ENCODE measurements around the gene ENTPD3.

DNA sequence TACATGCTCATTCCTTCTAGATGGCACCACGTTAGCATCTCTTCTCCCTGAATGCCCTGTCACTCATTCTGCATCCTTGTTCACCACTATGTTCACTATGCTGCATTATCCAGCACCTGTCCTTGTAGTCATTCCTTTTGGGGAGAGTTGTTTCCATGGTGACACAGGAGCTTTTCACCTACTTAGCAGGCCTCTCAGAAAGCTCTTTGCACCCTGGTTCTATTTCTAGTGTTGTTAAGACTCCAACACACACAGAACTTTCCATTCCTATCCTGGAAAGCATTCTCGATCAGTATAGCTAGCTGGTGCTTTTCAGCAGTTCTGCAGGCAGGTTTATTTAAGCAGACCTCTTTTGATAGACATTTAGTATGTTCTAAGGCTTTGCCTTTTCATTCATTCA lies 63.5 kb downstream of the ENTPD3 start:
- TF ChIP-seq, protein P1, sequence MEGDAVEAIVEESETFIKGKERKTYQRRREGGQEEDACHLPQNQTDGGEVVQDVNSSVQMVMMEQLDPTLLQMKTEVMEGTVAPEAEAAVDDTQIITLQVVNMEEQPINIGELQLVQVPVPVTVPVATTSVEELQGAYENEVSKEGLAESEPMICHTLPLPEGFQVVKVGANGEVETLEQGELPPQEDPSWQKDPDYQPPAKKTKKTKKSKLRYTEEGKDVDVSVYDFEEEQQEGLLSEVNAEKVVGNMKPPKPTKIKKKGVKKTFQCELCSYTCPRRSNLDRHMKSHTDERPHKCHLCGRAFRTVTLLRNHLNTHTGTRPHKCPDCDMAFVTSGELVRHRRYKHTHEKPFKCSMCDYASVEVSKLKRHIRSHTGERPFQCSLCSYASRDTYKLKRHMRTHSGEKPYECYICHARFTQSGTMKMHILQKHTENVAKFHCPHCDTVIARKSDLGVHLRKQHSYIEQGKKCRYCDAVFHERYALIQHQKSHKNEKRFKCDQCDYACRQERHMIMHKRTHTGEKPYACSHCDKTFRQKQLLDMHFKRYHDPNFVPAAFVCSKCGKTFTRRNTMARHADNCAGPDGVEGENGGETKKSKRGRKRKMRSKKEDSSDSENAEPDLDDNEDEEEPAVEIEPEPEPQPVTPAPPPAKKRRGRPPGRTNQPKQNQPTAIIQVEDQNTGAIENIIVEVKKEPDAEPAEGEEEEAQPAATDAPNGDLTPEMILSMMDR (IDR thresholded peaks at IDR 0.05), result no peak
- TF ChIP-seq POLR2A (IDR thresholded peaks at IDR 0.05) (no peak), POLR2AphosphoS5 (IDR thresholded peaks at IDR 0.05) (no peak)

Measured in suprapubic skin (tissue), 4 donors.